Psoas muscle (tissue), 8 donors: Measurements from ENCODE around the gene AHNAK. TPM values are rescaled to one million over a fixed set of nuclear protein-coding genes. Genes with fewer than 3 reads are reported as not detected.
A peak's percentile ranks its signal among the peaks of the same experiment; 100 is the strongest.

Experiments
- ATAC-seq, 4 donors: fragments of 200-7000 bp; cut with Tn5 transposase; one replicate each; pipeline ENCODE4 v1.9.1; 2020; ENCODE audit warnings: moderate library complexity in 3 of 4, mild to moderate bottlenecking in 2 of 4
- DNase-seq, 2 donors: peaks; one replicate each; pipeline ENCODE4 v3.0.0-alpha.2; 2020
- H3K27ac ChIP-seq: fragments of 200-600 bp; one replicate; pipeline ENCODE4 v1.8.0; 2022
- H3K27me3 ChIP-seq, 3 donors: fragments of 200-600 bp in 1 of 3; one replicate each; pipeline versions ENCODE4 v1.6.1 to v1.8.0; 2013 to 2022; ENCODE audit warnings: low read length in 2 of 3, mild to moderate bottlenecking in 2 of 3, moderate library complexity in 1 of 3; ENCODE audit not compliant: insufficient read depth in 3 of 3
- H3K36me3 ChIP-seq, 2 donors: fragments of 200-600 bp in 1 of 2; one replicate each; pipeline versions ENCODE4 v1.6.1 to v1.8.0; 2013 to 2022; ENCODE audit warnings: low read depth in 1 of 2, mild to moderate bottlenecking in 1 of 2, moderate library complexity in 1 of 2; ENCODE audit not compliant: insufficient read depth in 1 of 2
- H3K4me1 ChIP-seq: fragments of 200-600 bp; one replicate; pipeline ENCODE4 v1.8.0; 2022
- H3K4me3 ChIP-seq: fragments of 200-600 bp; one replicate; pipeline ENCODE4 v1.8.0; 2022; ENCODE audit warnings: mild to moderate bottlenecking
- H3K9me3 ChIP-seq: fragments of 200-600 bp; one replicate; pipeline ENCODE4 v1.8.0; 2022
- CTCF ChIP-seq: fragments of 200-600 bp; IDR thresholded peaks from one replicate; pipeline ENCODE4 v1.8.0; 2022; ENCODE audit warnings: antibody characterized with exemption
- WGBS, 3 donors: extraction: QIAGEN DNeasy Blood & Tissue Kit; methylation state at CpG; one replicate each; pipeline versions ENCODE4 v1.1.6 to v1.1.7; 2013; 5-methylcytosine and 5-hydroxymethylcytosine counted together
- intact Hi-C, 2 donors: fragments of 100-400 bp; cut with DNase I; formaldehyde crosslinking; loops; one replicate each; pipeline versions ENCODE4 v1.11.0 to v1.14.2; 2022
- polyA plus RNA-seq, 3 donors: library from polyadenylated mRNA; stranded (reverse); fragments of 200-250 nt; gene quantifications; one replicate each; pipeline ENCODE4 v1.2.3, GENCODE V29; 2013
- total RNA-seq, 4 donors: library from RNA; stranded (reverse); fragmentation: NEBNext Ultra II Directional in 2 of 4; extraction: Animal tissue kit (Norgen Biotek cat#: 25700) in 2 of 4; gene quantifications; one replicate each; pipeline versions ENCODE4 v1.2.1 to v1.2.4, GENCODE V29; 2021 to 2023
- donor health status: healthy with polysubstance abuse.
- donor health status: DM: no; HTN: no; CAD: no; lungs with moderate emphysema.
- donor health status: Bipolar disorder and iron deficiency.
- donor health status: healthy.
- donor health status: DM: yes; HTN: yes; CAD: no.
- donor health status: DM: no; HTN: no; CAD: no.
- donor health status: DM: no; HTN: no; CAD: no.
- donor health status: DM: yes; HTN: yes; CAD: no.

AHNAK gene
- total and polyA plus RNA-seq, 7 donors: 93.5 to 679 (median 376) TPM

GRCh38 chr11:62505059-62505439 lies 41.6 kb downstream of the AHNAK start:
- Histone ChIP-seq H3K36me3 (no peaks in the 10 kb centered on the region), H3K9me3 (no peaks in the 10 kb centered on the region), H3K4me3 (peak overlapping the region; percentile 38), H3K27me3 (no peaks in the 10 kb centered on the region), H3K4me1 (peaks cover 39% of the 10 kb centered on the region), H3K27ac (no peak overlapping the region)
- 74 to 76% (median 75%) methylated on average over 12 of the region's 12 CpGs for WGBS, 3 donors
- intact Hi-C loops: no loop called here
- no peak for TF ChIP-seq CTCF
- ATAC-seq (no peak), DNase-seq (peak in 1 of 2 donors; percentile 56)

- H3K4me1 ChIP-seq: peaks cover 46% of the 10 kb centered on the region
- no peak for TF ChIP-seq CTCF
- intact Hi-C loops: loop anchor here in 1 of 2 donors (5.0 kb wide), 1 partner anchor 38 kb away; no protein-coding TSS in a partner anchor
Observed at GRCh38 chr11:62504158-62504973, 42.2 kb downstream of the AHNAK start.

GRCh38 chr11:62502030-62502730 lies 44.4 kb downstream of the AHNAK start:
- Histone ChIP-seq H3K4me3 (peak overlapping the region; percentile 16), H3K27me3 (no peaks in the 10 kb centered on the region), H3K36me3 (no peaks in the 10 kb centered on the region), H3K4me1 (peaks cover 54% of the 10 kb centered on the region), H3K9me3 (no peaks in the 10 kb centered on the region), H3K27ac (peak overlapping the region; percentile 72)
- no peak for TF ChIP-seq CTCF
- intact Hi-C loops: loop anchor here in 1 of 2 donors (5.0 kb wide), 1 partner anchor 40 kb away; no protein-coding TSS in a partner anchor
- DNase-seq (no peak), ATAC-seq (no peak)
- WGBS, 3 donors: 28 to 50% (median 32%) methylated on average over 10 of the region's 10 CpGs

More at GRCh38 chr11:62504158-62504973, 42.2 kb downstream of the AHNAK start:
- Histone ChIP-seq H3K4me3 (no peak overlapping the region), H3K9me3 (no peaks in the 10 kb centered on the region), H3K27ac (no peak overlapping the region), H3K36me3 (no peaks in the 10 kb centered on the region), H3K27me3 (no peaks in the 10 kb centered on the region)
- ATAC-seq (no peak), DNase-seq (no peak)
- 75 to 82% (median 75%) methylated on average over 15 of the region's 15 CpGs for WGBS, 3 donors

- ATAC-seq (peak; percentile 55 to 67 (median 61)), DNase-seq (peak in 1 of 2 donors; percentile 68)
- Histone ChIP-seq H3K4me3 (peak overlapping the region; percentile 16), H3K4me1 (peaks cover 58% of the 10 kb centered on the region), H3K9me3 (no peaks in the 10 kb centered on the region), H3K27ac (peak overlapping the region; percentile 72), H3K27me3 (no peaks in the 10 kb centered on the region), H3K36me3 (no peaks in the 10 kb centered on the region)
- WGBS, 3 donors: 26 to 43% (median 27%) methylated on average over 11 of the region's 11 CpGs
- no peak for TF ChIP-seq CTCF
- intact Hi-C loops: loop anchor here (2.0 to 5.0 kb wide), 2 partner anchors 41 kb away; no protein-coding TSS in a partner anchor
Observed at GRCh38 chr11:62501432-62501891, 45.1 kb downstream of the AHNAK start.
